HG03280 (cell line): ENCODE data around the gene C22orf23.
A peak's percentile ranks its signal among the peaks of the same experiment; 100 is the strongest.

ENCODE experiments used
- ATAC-seq: cut with Tn5 transposase; IDR thresholded peaks from one replicate; pipeline ENCODE4 v1.9.1; 2021; ENCODE audit warnings: mild to moderate bottlenecking, moderate library complexity; ENCODE audit not compliant: unreplicated experiment

Gene C22orf23

GRCh38 chr22:37905534-37906363 is 47.7 kb downstream of the C22orf23 start, which contains the start of gene MICALL1:
TSS of gene MICALL1 (plus strand) at chr22:37906297. CDS start at chr22:37906423, 126 bp downstream.
- peak; percentile 84 for ATAC-seq

- ATAC-seq: no peak
Measured at GRCh38 chr22:37904572-37905533, 48.5 kb downstream of the C22orf23 start.

- no peak for ATAC-seq
Measured at GRCh38 chr22:37898441-37899181, 54.8 kb downstream of the C22orf23 start.

GRCh38 chr22:37897807-37898206 is 55.6 kb downstream of the C22orf23 start:
- ATAC-seq: no peak

GRCh38 chr22:37896939-37897338 is 56.5 kb downstream of the C22orf23 start:
- no peak for ATAC-seq

- ATAC-seq: peak; percentile 52
Measured at GRCh38 chr22:37896181-37896592, 57.2 kb downstream of the C22orf23 start.

- ATAC-seq: no peak
Measured at GRCh38 chr22:37894939-37895670, 58.3 kb downstream of the C22orf23 start.

- ATAC-seq: no peak
Measured at GRCh38 chr22:37893583-37893983, 59.8 kb downstream of the C22orf23 start.
